ENCODE measurements around the gene PSMA8. TPM values are rescaled to one million over a fixed set of nuclear protein-coding genes. Genes with fewer than 3 reads are reported as not detected.

Gene PSMA8
- total RNA-seq, 4 donors from 2014 or later, result not detected

- Histone ChIP-seq H3K4me1 (peaks cover 0 to 47% (median 11%) of the 10 kb centered on the region in 4 donors), H3K4me3 (peak within 1 kb of the TSS; percentile 60 to 98 (median 83)), H3K36me3 (peaks cover 0 to 5% (median 0%) of the 10 kb centered on the region in 3 donors), H3K9me3 (no peaks in the 10 kb centered on the region), H3K27ac (peak within 1 kb of the TSS; percentile 80 to 98 (median 97)), H3K27me3 (no peaks in the 10 kb centered on the region)
- WGBS, 2 donors, result 0% methylated on average over 53 to 68 of the region's 89 CpGs
- DNase-seq (ENCODE audit: low spot score in 2 of 2), result peak; percentile 81 to 84
- TF ChIP-seq EP300 (IDR thresholded peaks at IDR 0.05), result peak in 1 of 2 donors; percentile 87
- peak in 2 of 5 experiments; percentile 20 to 25 for TF ChIP-seq CTCF (IDR thresholded peaks at IDR 0.05)
- TF ChIP-seq POLR2A (IDR thresholded peaks at IDR 0.05), result peak; percentile 9 to 58
These were observed 43.3 kb upstream of the PSMA8 start, which contains the start of gene SS18 for GRCh38 chr18:26090130-26091046. Gene SS18 (minus strand): TSS chr18:26090613. CDS start chr18:26090569, 44 bp downstream.

GRCh38 chr18:26091047-26091630 is 42.5 kb upstream of the PSMA8 start:
- peak; percentile 47 to 48 for DNase-seq (ENCODE audit: low spot score in 2 of 2)
- Histone ChIP-seq H3K36me3 (no peaks in the 10 kb centered on the region), H3K27me3 (no peaks in the 10 kb centered on the region), H3K4me3 (peak overlapping the region; percentile 60 to 98 (median 83)), H3K9me3 (no peaks in the 10 kb centered on the region), H3K27ac (peak overlapping the region; percentile 80 to 98 (median 97)), H3K4me1 (peaks cover 0 to 41% (median 11%) of the 10 kb centered on the region in 4 donors)
- WGBS, 2 donors, result 3 to 6% methylated on average over 19 to 29 of the region's 29 CpGs
- TF ChIP-seq EP300 (IDR thresholded peaks at IDR 0.05), result peak in 1 of 2 donors; percentile 2
- no peak for TF ChIP-seq CTCF (IDR thresholded peaks at IDR 0.05)

- Histone ChIP-seq H3K27ac (no peak overlapping the region), H3K4me3 (no peak overlapping the region), H3K36me3 (no peaks in the 10 kb centered on the region), H3K9me3 (no peaks in the 10 kb centered on the region), H3K27me3 (no peaks in the 10 kb centered on the region), H3K4me1 (no peaks in the 10 kb centered on the region)
- no peak for DNase-seq (ENCODE audit: low spot score in 2 of 2)
- WGBS, 2 donors, result 86 to 96% methylated on average over 1 of the region's 1 CpG
- TF ChIP-seq EP300 (IDR thresholded peaks at IDR 0.05) (no peak), CTCF (IDR thresholded peaks at IDR 0.05) (no peak), POLR2A (IDR thresholded peaks at IDR 0.05) (no peak)
These were observed 36.8 kb upstream of the PSMA8 start for GRCh38 chr18:26096852-26097251.

- Histone ChIP-seq H3K4me1 (no peaks in the 10 kb centered on the region), H3K9me3 (no peaks in the 10 kb centered on the region), H3K36me3 (no peaks in the 10 kb centered on the region), H3K27ac (no peak overlapping the region), H3K27me3 (no peaks in the 10 kb centered on the region), H3K4me3 (no peak overlapping the region)
- no peak for TF ChIP-seq POLR2A (IDR thresholded peaks at IDR 0.05)
- no peak for TF ChIP-seq EP300 (IDR thresholded peaks at IDR 0.05)
- no peak for TF ChIP-seq CTCF (IDR thresholded peaks at IDR 0.05)
- 91 to 97% methylated on average over 5 of the region's 5 CpGs for WGBS, 2 donors
- no peak for DNase-seq (ENCODE audit: low spot score in 2 of 2)
These were observed 36.1 kb upstream of the PSMA8 start for GRCh38 chr18:26097563-26097962.

GRCh38 chr18:26103579-26103978 is 30.1 kb upstream of the PSMA8 start:
- DNase-seq (ENCODE audit: low spot score in 2 of 2), result no peak
- Histone ChIP-seq H3K9me3 (no peaks in the 10 kb centered on the region), H3K27me3 (no peaks in the 10 kb centered on the region), H3K4me1 (no peaks in the 10 kb centered on the region), H3K27ac (no peak overlapping the region), H3K36me3 (no peaks in the 10 kb centered on the region), H3K4me3 (no peak overlapping the region)
- TF ChIP-seq EP300 (IDR thresholded peaks at IDR 0.05) (no peak), CTCF (IDR thresholded peaks at IDR 0.05) (no peak), POLR2A (IDR thresholded peaks at IDR 0.05) (no peak)
- WGBS, 2 donors, result 75 to 83% methylated on average over 5 of the region's 5 CpGs
